Left lung (tissue), 10 donors: ENCODE measurements around the gene ME3. TPM values are rescaled to one million over a fixed set of nuclear protein-coding genes. Genes with fewer than 3 reads are reported as not detected.
"Not testable (repeated sequence)": the region's sequence is repeated elsewhere in the genome, so short reads cannot be mapped to it uniquely, and the experiment has no call there.

ENCODE experiments used
- ATAC-seq: fragments of 200-7000 bp; cut with Tn5 transposase; one replicate; pipeline ENCODE4 v1.9.1; 2020; ENCODE audit warnings: moderate library complexity
- DNase-seq, 4 donors: peaks; one replicate each; pipeline ENCODE4 v3.0.0-alpha.2; 2013 to 2020
- H3K27ac ChIP-seq, 2 donors: fragments of 200-600 bp; sonication (generic) in 1 of 2; one replicate each; pipeline versions ENCODE4 v1.5.0 to v1.8.0; 2020 to 2021
- H3K27me3 ChIP-seq, 2 donors: fragments of 200-600 bp; sonication (generic) in 1 of 2; one replicate each; pipeline versions ENCODE4 v1.5.0 to v1.8.0; 2020 to 2021
- H3K36me3 ChIP-seq, 2 donors: fragments of 200-600 bp; sonication (generic) in 1 of 2; one replicate each; pipeline versions ENCODE4 v1.5.0 to v1.8.0; 2020 to 2021
- H3K4me1 ChIP-seq, 2 donors: fragments of 200-600 bp; one replicate each; pipeline ENCODE4 v1.8.0; 2021
- H3K4me3 ChIP-seq, 2 donors: fragments of 200-600 bp; sonication (generic) in 1 of 2; one replicate each; pipeline versions ENCODE4 v1.5.0 to v1.8.0; 2020 to 2021; ENCODE audit warnings: mild to moderate bottlenecking in 1 of 2
- H3K9me3 ChIP-seq, 2 donors: fragments of 200-600 bp; sonication (generic) in 1 of 2; one replicate each; pipeline versions ENCODE4 v1.5.0 to v1.8.0; 2020 to 2021
- intact Hi-C, 2 donors: fragments of 100-400 bp; cut with DNase I; formaldehyde crosslinking; loops; one replicate each; pipeline versions ENCODE4 v1.11.2 to v1.14.2; 2022
- polyA plus RNA-seq, 6 donors: library from polyadenylated mRNA; unstranded; fragments of 120-200 nt; gene quantifications; one replicate each; pipeline ENCODE4 v1.2.1, GENCODE V29; 2013; ENCODE audit not compliant: insufficient read length in 6 of 6
- total RNA-seq, 2 donors: library from RNA; stranded (reverse); fragmentation: NEBNext Ultra II Directional; extraction: Animal tissue kit (Norgen Biotek cat#: 25700); gene quantifications; one replicate each; pipeline ENCODE4 v1.2.1, GENCODE V29; 2021
- TF ChIP-seq, protein P1 (sequence below), 2 donors: fragments of 200-600 bp; sonication (generic) in 1 of 2; IDR thresholded peaks; one replicate each; pipeline versions ENCODE4 v1.5.0 to v1.8.0; 2021; ENCODE audit warnings: antibody characterized with exemption in 2 of 2
- donor health status: DM: no; HTN: yes; CAD: no.
- donor health status: DM: no; HTN: no; CAD: no.

ME3 gene
- total and polyA plus RNA-seq, 8 donors, result 21.6 to 44.6 (median 30.5) TPM

GRCh38 chr11:86624366-86624765 lies 48.0 kb downstream of the ME3 start:
- H3K4me3 ChIP-seq, result no peak overlapping the region
- TF ChIP-seq, protein P1, sequence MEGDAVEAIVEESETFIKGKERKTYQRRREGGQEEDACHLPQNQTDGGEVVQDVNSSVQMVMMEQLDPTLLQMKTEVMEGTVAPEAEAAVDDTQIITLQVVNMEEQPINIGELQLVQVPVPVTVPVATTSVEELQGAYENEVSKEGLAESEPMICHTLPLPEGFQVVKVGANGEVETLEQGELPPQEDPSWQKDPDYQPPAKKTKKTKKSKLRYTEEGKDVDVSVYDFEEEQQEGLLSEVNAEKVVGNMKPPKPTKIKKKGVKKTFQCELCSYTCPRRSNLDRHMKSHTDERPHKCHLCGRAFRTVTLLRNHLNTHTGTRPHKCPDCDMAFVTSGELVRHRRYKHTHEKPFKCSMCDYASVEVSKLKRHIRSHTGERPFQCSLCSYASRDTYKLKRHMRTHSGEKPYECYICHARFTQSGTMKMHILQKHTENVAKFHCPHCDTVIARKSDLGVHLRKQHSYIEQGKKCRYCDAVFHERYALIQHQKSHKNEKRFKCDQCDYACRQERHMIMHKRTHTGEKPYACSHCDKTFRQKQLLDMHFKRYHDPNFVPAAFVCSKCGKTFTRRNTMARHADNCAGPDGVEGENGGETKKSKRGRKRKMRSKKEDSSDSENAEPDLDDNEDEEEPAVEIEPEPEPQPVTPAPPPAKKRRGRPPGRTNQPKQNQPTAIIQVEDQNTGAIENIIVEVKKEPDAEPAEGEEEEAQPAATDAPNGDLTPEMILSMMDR (IDR thresholded peaks at IDR 0.05), result no peak
- DNase-seq, result no peak

GRCh38 chr11:86623736-86624135 lies 48.7 kb downstream of the ME3 start:
- intact Hi-C loops, result no loop called here
- Histone ChIP-seq H3K4me3 (no peak overlapping the region), H3K4me1 (no peaks in the 10 kb centered on the region), H3K9me3 (no peaks in the 10 kb centered on the region), H3K27ac (no peak overlapping the region), H3K36me3 (no peaks in the 10 kb centered on the region), H3K27me3 (no peaks in the 10 kb centered on the region)
- TF ChIP-seq, protein P1 (IDR thresholded peaks at IDR 0.05), result no peak
- DNase-seq (no peak), ATAC-seq (no peak)

More at GRCh38 chr11:86624366-86624765, 48.0 kb downstream of the ME3 start:
- no peak for ATAC-seq
- Histone ChIP-seq H3K27ac (no peak overlapping the region), H3K9me3 (no peaks in the 10 kb centered on the region), H3K36me3 (no peaks in the 10 kb centered on the region), H3K27me3 (no peaks in the 10 kb centered on the region), H3K4me1 (no peaks in the 10 kb centered on the region)
- intact Hi-C loops, result no loop called here

DNA sequence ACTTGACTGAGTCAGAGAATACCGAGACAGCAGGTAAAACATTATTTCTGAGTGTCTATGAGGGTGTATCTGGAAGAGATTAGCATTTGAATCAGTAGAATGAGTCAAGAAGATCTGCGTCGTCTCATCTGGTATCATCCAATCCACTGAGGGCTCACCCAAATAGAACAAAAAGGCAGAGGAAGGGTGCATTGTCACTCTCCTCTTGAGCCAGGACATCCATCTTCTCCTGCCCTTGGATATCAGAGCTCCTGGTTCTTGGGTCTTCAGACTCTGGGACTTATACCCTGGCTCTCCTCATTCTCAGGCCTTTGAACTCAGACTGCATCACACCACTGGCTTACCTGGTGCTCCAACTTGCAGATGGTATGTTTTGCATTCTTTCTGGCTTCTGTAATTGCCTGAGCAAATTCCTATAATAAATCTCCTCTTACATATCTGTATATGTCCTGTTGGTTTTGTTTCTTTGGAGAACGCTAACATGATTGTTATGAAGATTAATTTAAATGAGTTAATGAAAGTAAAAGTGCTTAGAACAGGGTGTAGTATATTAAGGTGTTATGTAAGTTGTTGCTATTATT lies 49.3 kb downstream of the ME3 start:
- DNase-seq (no peak), ATAC-seq (no peak)
- Histone ChIP-seq H3K4me3 (no peak overlapping the region), H3K27ac (no peak overlapping the region), H3K27me3 (no peaks in the 10 kb centered on the region), H3K36me3 (no peaks in the 10 kb centered on the region), H3K9me3 (no peaks in the 10 kb centered on the region), H3K4me1 (no peaks in the 10 kb centered on the region)
- intact Hi-C loops, result no loop called here
- TF ChIP-seq, protein P1 (IDR thresholded peaks at IDR 0.05), result no peak

GRCh38 chr11:86621854-86622253 lies 50.6 kb downstream of the ME3 start:
- H3K36me3 ChIP-seq, result no peaks in the 10 kb centered on the region
- intact Hi-C loops, result no loop called here
- no peaks in the 10 kb centered on the region for H3K4me1 ChIP-seq
- H3K27ac ChIP-seq, result peak overlapping the region in 1 of 2 donors; percentile 22
- TF ChIP-seq, protein P1 (IDR thresholded peaks at IDR 0.05), result no peak
- DNase-seq, result no peak
- no peak overlapping the region for H3K4me3 ChIP-seq
- ATAC-seq, result no peak
- H3K27me3 ChIP-seq, result no peaks in the 10 kb centered on the region
- no peaks in the 10 kb centered on the region for H3K9me3 ChIP-seq

- ATAC-seq, result peak; percentile 38
- no peak overlapping the region for H3K4me3 ChIP-seq
- H3K9me3 ChIP-seq, result no peaks in the 10 kb centered on the region
- H3K27me3 ChIP-seq, result no peaks in the 10 kb centered on the region
- H3K27ac ChIP-seq, result peak overlapping the region in 1 of 2 donors; percentile 57
- DNase-seq, result peak in 1 of 4 donors; percentile 37
- no peaks in the 10 kb centered on the region for H3K36me3 ChIP-seq
- intact Hi-C loops, result no loop called here
- TF ChIP-seq, protein P1 (IDR thresholded peaks at IDR 0.05), result no peak
- no peaks in the 10 kb centered on the region for H3K4me1 ChIP-seq
These were observed 51.4 kb downstream of the ME3 start for GRCh38 chr11:86620891-86621521.

DNA sequence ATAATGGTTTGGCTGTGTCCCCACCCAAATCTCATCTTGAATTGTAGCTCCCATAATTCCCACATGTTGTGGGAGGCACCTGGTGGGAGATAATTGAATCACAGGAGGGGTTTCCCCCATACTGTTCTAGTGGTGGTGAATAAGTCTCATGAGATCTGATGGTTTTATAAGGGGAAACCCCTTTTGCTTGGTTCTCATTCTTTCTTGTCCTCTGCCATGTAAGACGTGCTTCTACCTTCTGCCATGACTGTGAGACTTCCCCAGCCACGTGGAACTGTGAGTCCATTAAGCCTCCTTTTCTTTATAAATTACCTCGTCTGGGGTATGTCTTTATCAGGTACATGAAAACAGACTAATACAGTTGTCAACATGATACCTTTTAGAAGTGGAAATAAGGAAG lies 53.0 kb downstream of the ME3 start:
- ATAC-seq, H3K4me3 ChIP-seq, H3K27ac ChIP-seq, H3K4me1 ChIP-seq, H3K27me3 ChIP-seq, H3K9me3 ChIP-seq, H3K36me3 ChIP-seq, DNase-seq: not testable (repeated sequence)
- intact Hi-C loops, result loop anchor here in 1 of 2 donors (10.0 kb wide), 2 partner anchors 165 to 195 kb away; no protein-coding TSS in a partner anchor
